ENCODE measurements around the gene ATG2A. TPM values are rescaled to one million over a fixed set of nuclear protein-coding genes. Genes with fewer than 3 reads are reported as not detected.

The ATG2A gene
- total and polyA plus RNA-seq, 2 of the 8 experiments (the other 6 are each of a cell fraction or from before 2014, with no cell fraction given), result 12.1 to 22.1 TPM

DNA sequence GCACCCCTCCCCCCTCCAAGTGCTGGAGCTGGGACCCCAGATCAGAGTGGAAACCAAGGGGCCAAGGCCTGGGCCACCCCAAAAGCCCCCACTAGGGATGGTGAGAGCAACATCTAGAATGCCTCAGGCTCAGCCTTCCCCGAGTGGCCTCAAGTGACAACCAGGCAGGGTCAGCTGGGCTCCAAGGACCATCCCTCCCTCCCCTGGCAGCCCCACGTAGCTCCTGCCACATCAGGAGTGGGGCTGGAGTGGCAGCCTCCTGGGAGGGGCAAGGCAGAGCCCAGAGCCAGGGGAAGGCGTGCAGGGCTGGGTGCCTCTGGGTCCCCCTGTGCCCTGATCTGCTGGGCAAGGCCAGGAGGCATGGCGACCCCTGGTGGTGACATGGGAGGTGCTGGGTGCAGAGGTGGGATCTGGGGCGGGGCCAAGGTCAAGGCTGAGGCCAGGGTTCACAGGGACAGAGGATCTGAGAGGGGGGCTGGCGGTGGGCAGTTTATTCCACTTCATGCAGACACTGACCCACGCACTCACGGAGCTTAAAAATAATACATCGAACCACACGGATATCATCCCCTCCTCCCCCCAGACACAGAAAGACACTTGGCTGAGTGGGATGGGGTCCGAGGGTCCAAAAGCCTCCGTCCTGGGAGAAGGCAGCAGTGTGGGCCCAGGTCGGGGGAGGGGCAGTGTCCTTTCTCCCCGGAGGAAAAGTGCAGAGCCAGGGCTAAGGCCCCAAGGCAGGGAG is 22.8 kb downstream of the ATG2A start:
- Histone ChIP-seq H3K23ac (ENCODE audit: insufficient read length) (no peak overlapping the region), H3K4me1 (replicated peaks in 1 of 4; ENCODE audit: control insufficient read depth in 3 of 4, insufficient read depth in 4 of 4, low read length in 3 of 4) (peaks cover 0 to 3% (median under 1%) of the 10 kb centered on the region in 4 experiments; a peak in 2 of 7 replicates), H2BK15ac (ENCODE audit: low read length) (no peak overlapping the region), H2BK5ac (ENCODE audit: low read depth, low read length) (no peak overlapping the region), H4K5ac (ENCODE audit: insufficient read length, low read depth, low read length) (no peak overlapping the region), H3K27me3 (replicated peaks in 1 of 4; ENCODE audit: control insufficient read depth in 3 of 4, extremely low read depth in 1 of 4, insufficient read depth in 3 of 4, low read length in 3 of 4) (no peaks in the 10 kb centered on the region), H3K79me2 (ENCODE audit: control insufficient read depth in 1 of 2, insufficient read depth in 2 of 2, low read length in 2 of 2) (no peaks in the 10 kb centered on the region), H2AK5ac (ENCODE audit: low read depth, low read length) (no peak overlapping the region), H2AFZ (ENCODE audit: low read length) (no peak overlapping the region), H2BK20ac (ENCODE audit: low read length) (no peak overlapping the region), H4K8ac (ENCODE audit: extremely low read depth, insufficient read depth, low read length) (no peak overlapping the region), H3K4ac (replicated peaks; ENCODE audit: insufficient read length, low read depth, low read length) (no peak overlapping the region), H3K4me3 (ENCODE audit: extremely low read depth in 1 of 4, insufficient read depth in 2 of 4, low read depth in 3 of 4, low read length in 4 of 4) (no peak overlapping the region), H3K14ac (ENCODE audit: insufficient read length) (no peak overlapping the region), H2BK12ac (ENCODE audit: low read depth, low read length) (no peak overlapping the region; the same call in 1 of the 2 replicates), H2BK120ac (replicated peaks; ENCODE audit: low read depth, low read length) (no peak overlapping the region), H3K36me3 (ENCODE audit: control insufficient read depth in 2 of 4, insufficient read depth in 4 of 4, low read length in 3 of 4) (peaks cover 0 to 11% (median 1%) of the 10 kb centered on the region in 4 experiments; a peak in 3 of 8 replicates), H3K9ac (replicated peaks in 1 of 4; ENCODE audit: extremely low read depth in 1 of 4, low read depth in 3 of 4, low read length in 3 of 4) (no peak overlapping the region; a peak in 1 of 7 replicates), H4K91ac (replicated peaks; ENCODE audit: insufficient read length, low read length) (no peak overlapping the region), H3K27ac (ENCODE audit: low read depth, low read length) (no peak overlapping the region), H3K18ac (ENCODE audit: extremely low read depth, low read length) (no peak overlapping the region), H3K79me1 (ENCODE audit: low read depth, low read length) (no peaks in the 10 kb centered on the region), H3K9me3 (ENCODE audit: insufficient read depth in 2 of 2, low read depth in 1 of 2, low read length in 1 of 2) (no peaks in the 10 kb centered on the region), H3K56ac (replicated peaks; ENCODE audit: insufficient read length, low read depth, low read length) (no peak overlapping the region), H3K4me2 (ENCODE audit: insufficient read depth in 1 of 2, low read depth in 2 of 2, low read length in 2 of 2) (no peak overlapping the region), H4K20me1 (replicated peaks in 1 of 2; ENCODE audit: control insufficient read depth in 1 of 2, insufficient read depth in 2 of 2, low read length in 2 of 2) (peaks cover 0 to 2% of the 10 kb centered on the region in 2 experiments), H3K23me2 (ENCODE audit: low read depth, low read length) (no peaks in the 10 kb centered on the region)
- WGBS, 2 experiments (ENCODE audit: extremely low coverage in 1 of 2, insufficient coverage in 1 of 2, insufficient read length in 1 of 2, insufficient replicate concordance in 2 of 2, low coverage in 1 of 2, low lambda C conversion rate in 2 of 2, missing lambda C conversion rate in 1 of 2), result 30% methylated on average over 8 of the region's 14 CpGs; no CpG with 5 or more reads in 1 of the 2 experiments
- peak; percentile 50 to 98 for DNase-seq (ENCODE audit: low read depth in 1 of 2, low spot score in 2 of 2)
- POLR2A ChIA-PET (ENCODE audit: partially characterized antibody), result interaction anchor here (1.3 to 24.6 kb wide), 5 partner anchors 13 to 116 kb away, joined by 3 to 408 read pairs (median 5); partner anchors contain the start of genes EHD1 and SF1
- FAIRE-seq, result peak; percentile 28
- CTCF ChIA-PET (ENCODE audit: partially characterized antibody), result interaction anchor here (0.8 to 32.2 kb wide), 23 partner anchors 8 to 299 kb away, joined by 3 to 1058 read pairs (median 4); partner anchors contain the start of genes BATF2, CDC42BPG, EHD1 and MAJIN
- TF ChIP-seq, protein P1, sequence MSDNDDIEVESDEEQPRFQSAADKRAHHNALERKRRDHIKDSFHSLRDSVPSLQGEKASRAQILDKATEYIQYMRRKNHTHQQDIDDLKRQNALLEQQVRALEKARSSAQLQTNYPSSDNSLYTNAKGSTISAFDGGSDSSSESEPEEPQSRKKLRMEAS (IDR thresholded peaks at IDR 0.05), result 0 out of 2 replicates have a peak, but pooled peaks have one; percentile 18
- TF ChIP-seq TBP (IDR thresholded peaks at IDR 0.05; ENCODE audit: low read depth, low read length) (peak; percentile 36; the same call in 1 of the 2 replicates), SUZ12 (IDR thresholded peaks at IDR 0.05; ENCODE audit: low read length) (no peak), SIN3A (conservative IDR thresholded peaks at IDR 0.05 in 1 of 2, IDR thresholded peaks at IDR 0.05 in 1 of 2; ENCODE audit: low read depth in 1 of 2, low read length in 2 of 2) (peak in 1 of 2 experiments; percentile 57; a peak in 1 of 4 replicates), CREB1 (IDR thresholded peaks at IDR 0.05) (0 out of 2 replicates have a peak, but pooled peaks have one; percentile 35), RXRA (IDR thresholded peaks at IDR 0.05; ENCODE audit: insufficient read depth, low read depth, low read length) (0 out of 2 replicates have a peak, but pooled peaks have one; percentile 68)
- TF ChIP-seq, protein P2, sequence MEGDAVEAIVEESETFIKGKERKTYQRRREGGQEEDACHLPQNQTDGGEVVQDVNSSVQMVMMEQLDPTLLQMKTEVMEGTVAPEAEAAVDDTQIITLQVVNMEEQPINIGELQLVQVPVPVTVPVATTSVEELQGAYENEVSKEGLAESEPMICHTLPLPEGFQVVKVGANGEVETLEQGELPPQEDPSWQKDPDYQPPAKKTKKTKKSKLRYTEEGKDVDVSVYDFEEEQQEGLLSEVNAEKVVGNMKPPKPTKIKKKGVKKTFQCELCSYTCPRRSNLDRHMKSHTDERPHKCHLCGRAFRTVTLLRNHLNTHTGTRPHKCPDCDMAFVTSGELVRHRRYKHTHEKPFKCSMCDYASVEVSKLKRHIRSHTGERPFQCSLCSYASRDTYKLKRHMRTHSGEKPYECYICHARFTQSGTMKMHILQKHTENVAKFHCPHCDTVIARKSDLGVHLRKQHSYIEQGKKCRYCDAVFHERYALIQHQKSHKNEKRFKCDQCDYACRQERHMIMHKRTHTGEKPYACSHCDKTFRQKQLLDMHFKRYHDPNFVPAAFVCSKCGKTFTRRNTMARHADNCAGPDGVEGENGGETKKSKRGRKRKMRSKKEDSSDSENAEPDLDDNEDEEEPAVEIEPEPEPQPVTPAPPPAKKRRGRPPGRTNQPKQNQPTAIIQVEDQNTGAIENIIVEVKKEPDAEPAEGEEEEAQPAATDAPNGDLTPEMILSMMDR (IDR thresholded peaks at IDR 0.05; ENCODE audit: control extremely low read depth in 1 of 3, insufficient read depth in 1 of 3, low read depth in 1 of 3, low read length in 3 of 3), result peak in 2 of 3 experiments; percentile 95 to 96; a peak in 3 of 4 replicates
